ENCODE results near the gene NRIP3.
"Not testable (repeated sequence)": the region's sequence is repeated elsewhere in the genome, so short reads cannot be mapped to it uniquely, and the experiment has no call there.

The NRIP3 gene

GRCh38 chr11:9030601-9031000 is 26.8 kb upstream of the NRIP3 start:
- DNase-seq (ENCODE audit: low read depth in 1 of 2, low spot score in 1 of 2), result no peak
- in situ Hi-C loops (cut with HindIII; ENCODE audit: low pct_unique_long_range_greater_than_20kb, low sequenced_read_pairs), result no loop called here

GRCh38 chr11:9029422-9029821 is 25.6 kb upstream of the NRIP3 start:
- TF ChIP-seq JUND (IDR thresholded peaks at IDR 0.05; ENCODE audit: low read depth), result no peak
- in situ Hi-C loops (cut with HindIII; ENCODE audit: low pct_unique_long_range_greater_than_20kb, low sequenced_read_pairs), result no loop called here
- no peak for DNase-seq (ENCODE audit: low read depth in 1 of 2, low spot score in 1 of 2)

More at GRCh38 chr11:9030601-9031000, 26.8 kb upstream of the NRIP3 start:
- no peak for TF ChIP-seq JUND (IDR thresholded peaks at IDR 0.05; ENCODE audit: low read depth)

GRCh38 chr11:9028581-9028980 is 24.8 kb upstream of the NRIP3 start:
- no peak for TF ChIP-seq JUND (IDR thresholded peaks at IDR 0.05; ENCODE audit: low read depth)
- in situ Hi-C loops (cut with HindIII; ENCODE audit: low pct_unique_long_range_greater_than_20kb, low sequenced_read_pairs), result no loop called here
- no peak for DNase-seq (ENCODE audit: low read depth in 1 of 2, low spot score in 1 of 2)

- DNase-seq (ENCODE audit: low read depth in 1 of 2, low spot score in 1 of 2), result no peak
- no peak for TF ChIP-seq JUND (IDR thresholded peaks at IDR 0.05; ENCODE audit: low read depth)
- in situ Hi-C loops (cut with HindIII; ENCODE audit: low pct_unique_long_range_greater_than_20kb, low sequenced_read_pairs), result no loop called here
These were observed 21.5 kb upstream of the NRIP3 start for GRCh38 chr11:9025101-9025850.

- no peak for DNase-seq (ENCODE audit: low read depth in 1 of 2, low spot score in 1 of 2)
- in situ Hi-C loops (cut with HindIII; ENCODE audit: low pct_unique_long_range_greater_than_20kb, low sequenced_read_pairs), result no loop called here
- TF ChIP-seq JUND (IDR thresholded peaks at IDR 0.05; ENCODE audit: low read depth), result no peak
These were observed 19.3 kb upstream of the NRIP3 start for GRCh38 chr11:9022961-9023680.

- no peak for DNase-seq (ENCODE audit: low read depth in 1 of 2, low spot score in 1 of 2)
- in situ Hi-C loops (cut with HindIII; ENCODE audit: low pct_unique_long_range_greater_than_20kb, low sequenced_read_pairs), result no loop called here
- TF ChIP-seq JUND (IDR thresholded peaks at IDR 0.05; ENCODE audit: low read depth), result no peak
These were observed 17.1 kb upstream of the NRIP3 start for GRCh38 chr11:9020916-9021315.

- TF ChIP-seq JUND (IDR thresholded peaks at IDR 0.05; ENCODE audit: low read depth), result no peak
- in situ Hi-C loops (cut with HindIII; ENCODE audit: low pct_unique_long_range_greater_than_20kb, low sequenced_read_pairs), result no loop called here
These were observed 16.1 kb upstream of the NRIP3 start for GRCh38 chr11:9019861-9020260.

GRCh38 chr11:9017773-9018172 is 14.0 kb upstream of the NRIP3 start:
- DNase-seq (ENCODE audit: low read depth in 1 of 2, low spot score in 1 of 2), result no peak
- in situ Hi-C loops (cut with HindIII; ENCODE audit: low pct_unique_long_range_greater_than_20kb, low sequenced_read_pairs), result no loop called here
- no peak for TF ChIP-seq JUND (IDR thresholded peaks at IDR 0.05; ENCODE audit: low read depth)

More at GRCh38 chr11:9019861-9020260, 16.1 kb upstream of the NRIP3 start:
- no peak for DNase-seq (ENCODE audit: low read depth in 1 of 2, low spot score in 1 of 2)

GRCh38 chr11:9016916-9017642 is 13.3 kb upstream of the NRIP3 start:
- no peak for TF ChIP-seq JUND (IDR thresholded peaks at IDR 0.05; ENCODE audit: low read depth)
- in situ Hi-C loops (cut with HindIII; ENCODE audit: low pct_unique_long_range_greater_than_20kb, low sequenced_read_pairs), result no loop called here
- DNase-seq (ENCODE audit: low read depth in 1 of 2, low spot score in 1 of 2), result no peak

GRCh38 chr11:9015677-9016076 is 11.9 kb upstream of the NRIP3 start:
- peak; percentile 61 to 85 for DNase-seq (ENCODE audit: low read depth in 1 of 2, low spot score in 1 of 2)
- in situ Hi-C loops (cut with HindIII; ENCODE audit: low pct_unique_long_range_greater_than_20kb, low sequenced_read_pairs), result no loop called here
- TF ChIP-seq JUND (IDR thresholded peaks at IDR 0.05; ENCODE audit: low read depth), result no peak

GRCh38 chr11:9014826-9015225 is 11.0 kb upstream of the NRIP3 start:
- DNase-seq (ENCODE audit: low read depth in 1 of 2, low spot score in 1 of 2), result no peak
- in situ Hi-C loops (cut with HindIII; ENCODE audit: low pct_unique_long_range_greater_than_20kb, low sequenced_read_pairs), result no loop called here
- TF ChIP-seq JUND (IDR thresholded peaks at IDR 0.05; ENCODE audit: low read depth), result no peak

- in situ Hi-C loops (cut with HindIII; ENCODE audit: low pct_unique_long_range_greater_than_20kb, low sequenced_read_pairs), result no loop called here
These were observed 9.6 kb upstream of the NRIP3 start for GRCh38 chr11:9013373-9013772.

GRCh38 chr11:9009538-9009937 is 5.7 kb upstream of the NRIP3 start:
- in situ Hi-C loops (cut with HindIII; ENCODE audit: low pct_unique_long_range_greater_than_20kb, low sequenced_read_pairs); DNase-seq (ENCODE audit: low read depth in 1 of 2, low spot score in 1 of 2): not testable (repeated sequence)

More at GRCh38 chr11:9013373-9013772, 9.6 kb upstream of the NRIP3 start:
- DNase-seq (ENCODE audit: low read depth in 1 of 2, low spot score in 1 of 2), result no peak
- no peak for TF ChIP-seq JUND (IDR thresholded peaks at IDR 0.05; ENCODE audit: low read depth)
